ENCODE data around the gene HIPK2. TPM values are rescaled to one million over a fixed set of nuclear protein-coding genes. Genes with fewer than 3 reads are reported as not detected.

The HIPK2 gene
- total RNA-seq, 1 experiment from 2014 or later = 30.7 TPM

GRCh38 chr7:139710036-139710435 is 67.8 kb downstream of the HIPK2 start:
- no peak for DNase-seq (ENCODE audit: low spot score)
- CTCF ChIA-PET = no interaction called here
- TF ChIP-seq EZH2 (IDR thresholded peaks at IDR 0.05; ENCODE audit: borderline replicate concordance, low read depth, low read length, poor library complexity, severe bottlenecking) (no peak), CTCF (conservative IDR thresholded peaks at IDR 0.05; ENCODE audit: low read depth, low read length) (no peak)
- Histone ChIP-seq H3K9me3 (ENCODE audit: low read depth, low read length, poor library complexity, severe bottlenecking) (no peaks in the 10 kb centered on the region), H3K36me3 (ENCODE audit: insufficient read depth, low read length, poor library complexity, severe bottlenecking) (no peaks in the 10 kb centered on the region), H3K4me1 (ENCODE audit: insufficient read depth, low read length, poor library complexity, severe bottlenecking) (no peaks in the 10 kb centered on the region), H3K4me3 (ENCODE audit: low read depth, low read length, poor library complexity, severe bottlenecking) (no peak overlapping the region), H3K27ac (ENCODE audit: low read depth, low read length, poor library complexity, severe bottlenecking) (no peak overlapping the region), H3K27me3 (replicated peaks; ENCODE audit: insufficient read depth, low read depth, low read length, poor library complexity) (no peaks in the 10 kb centered on the region)
- POLR2A ChIA-PET (ENCODE audit: low non-redundant PET) = no interaction called here
- intact Hi-C loops (cut with micrococcal nuclease; ENCODE audit: unreplicated experiment) = no loop called here
- BruUV-seq (replicated peaks) = no TSS peak

GRCh38 chr7:139709485-139709884 is 68.3 kb downstream of the HIPK2 start:
- TF ChIP-seq EZH2 (IDR thresholded peaks at IDR 0.05; ENCODE audit: borderline replicate concordance, low read depth, low read length, poor library complexity, severe bottlenecking) (no peak), CTCF (conservative IDR thresholded peaks at IDR 0.05; ENCODE audit: low read depth, low read length) (no peak)
- no peak overlapping the region for H3K4me3 ChIP-seq (ENCODE audit: low read depth, low read length, poor library complexity, severe bottlenecking)
- intact Hi-C loops (cut with micrococcal nuclease; ENCODE audit: unreplicated experiment) = no loop called here
- BruUV-seq (replicated peaks) = no TSS peak
- no peaks in the 10 kb centered on the region for H3K27me3 ChIP-seq (replicated peaks; ENCODE audit: insufficient read depth, low read depth, low read length, poor library complexity)
- ChIA-PET CTCF (no interaction called here), POLR2A (ENCODE audit: low non-redundant PET) (no interaction called here)
- DNase-seq (ENCODE audit: low spot score) = no peak
- no peak overlapping the region for H3K27ac ChIP-seq (ENCODE audit: low read depth, low read length, poor library complexity, severe bottlenecking)
- H3K9me3 ChIP-seq (ENCODE audit: low read depth, low read length, poor library complexity, severe bottlenecking) = no peaks in the 10 kb centered on the region
- H3K4me1 ChIP-seq (ENCODE audit: insufficient read depth, low read length, poor library complexity, severe bottlenecking) = no peaks in the 10 kb centered on the region
- no peaks in the 10 kb centered on the region for H3K36me3 ChIP-seq (ENCODE audit: insufficient read depth, low read length, poor library complexity, severe bottlenecking)

- H3K36me3 ChIP-seq (ENCODE audit: insufficient read depth, low read length, poor library complexity, severe bottlenecking) = no peaks in the 10 kb centered on the region
- POLR2A ChIA-PET (ENCODE audit: low non-redundant PET) = no interaction called here
- intact Hi-C loops (cut with micrococcal nuclease; ENCODE audit: unreplicated experiment) = no loop called here
These were observed 69.3 kb downstream of the HIPK2 start for GRCh38 chr7:139708541-139708940.

More at GRCh38 chr7:139708541-139708940, 69.3 kb downstream of the HIPK2 start:
- BruUV-seq (replicated peaks) = no TSS peak
- Histone ChIP-seq H3K4me1 (ENCODE audit: insufficient read depth, low read length, poor library complexity, severe bottlenecking) (no peaks in the 10 kb centered on the region), H3K4me3 (ENCODE audit: low read depth, low read length, poor library complexity, severe bottlenecking) (no peak overlapping the region), H3K27me3 (replicated peaks; ENCODE audit: insufficient read depth, low read depth, low read length, poor library complexity) (no peaks in the 10 kb centered on the region), H3K27ac (ENCODE audit: low read depth, low read length, poor library complexity, severe bottlenecking) (no peak overlapping the region), H3K9me3 (ENCODE audit: low read depth, low read length, poor library complexity, severe bottlenecking) (no peaks in the 10 kb centered on the region)
- TF ChIP-seq CTCF (conservative IDR thresholded peaks at IDR 0.05; ENCODE audit: low read depth, low read length) (no peak), EZH2 (IDR thresholded peaks at IDR 0.05; ENCODE audit: borderline replicate concordance, low read depth, low read length, poor library complexity, severe bottlenecking) (no peak)
- CTCF ChIA-PET = no interaction called here
- no peak for DNase-seq (ENCODE audit: low spot score)
